NB4 (cell line): ENCODE data around the gene DIS3L2.
"Not testable (repeated sequence)": the region's sequence is repeated elsewhere in the genome, so short reads cannot be mapped to it uniquely, and the experiment has no call there.

ENCODE experiments used
- TF ChIP-seq, protein P1 (sequence below): IDR thresholded peaks from one replicate; pipeline ENCODE4 v1.5.1; 2012; ENCODE audit warnings: low read depth, low read length
- TF ChIP-seq, protein P2 (sequence below): IDR thresholded peaks from 2 replicates; pipeline ENCODE4 v1.6.1; 2011; ENCODE audit warnings: low read depth, low read length

DNA sequence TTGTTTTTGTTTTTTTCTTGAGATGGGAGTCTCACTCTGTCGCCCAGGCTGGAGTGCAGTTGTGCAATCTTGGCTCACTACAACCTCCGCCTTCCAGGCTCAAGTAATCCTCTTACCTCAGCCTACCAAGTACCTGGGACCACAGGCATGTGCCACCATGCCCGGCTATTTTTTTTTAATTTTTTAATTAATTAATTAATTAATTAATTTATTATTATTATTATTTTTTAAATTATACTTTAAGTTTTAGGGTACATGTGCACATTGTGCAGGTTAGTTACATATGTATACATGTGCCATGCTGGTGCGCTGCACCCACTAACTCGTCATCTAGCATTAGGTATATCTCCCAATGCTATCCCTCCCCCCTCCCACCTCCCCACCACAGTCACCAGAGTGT lies 215.1 kb downstream of the DIS3L2 start:
- TF ChIP-seq, protein P1, sequence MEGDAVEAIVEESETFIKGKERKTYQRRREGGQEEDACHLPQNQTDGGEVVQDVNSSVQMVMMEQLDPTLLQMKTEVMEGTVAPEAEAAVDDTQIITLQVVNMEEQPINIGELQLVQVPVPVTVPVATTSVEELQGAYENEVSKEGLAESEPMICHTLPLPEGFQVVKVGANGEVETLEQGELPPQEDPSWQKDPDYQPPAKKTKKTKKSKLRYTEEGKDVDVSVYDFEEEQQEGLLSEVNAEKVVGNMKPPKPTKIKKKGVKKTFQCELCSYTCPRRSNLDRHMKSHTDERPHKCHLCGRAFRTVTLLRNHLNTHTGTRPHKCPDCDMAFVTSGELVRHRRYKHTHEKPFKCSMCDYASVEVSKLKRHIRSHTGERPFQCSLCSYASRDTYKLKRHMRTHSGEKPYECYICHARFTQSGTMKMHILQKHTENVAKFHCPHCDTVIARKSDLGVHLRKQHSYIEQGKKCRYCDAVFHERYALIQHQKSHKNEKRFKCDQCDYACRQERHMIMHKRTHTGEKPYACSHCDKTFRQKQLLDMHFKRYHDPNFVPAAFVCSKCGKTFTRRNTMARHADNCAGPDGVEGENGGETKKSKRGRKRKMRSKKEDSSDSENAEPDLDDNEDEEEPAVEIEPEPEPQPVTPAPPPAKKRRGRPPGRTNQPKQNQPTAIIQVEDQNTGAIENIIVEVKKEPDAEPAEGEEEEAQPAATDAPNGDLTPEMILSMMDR: not testable (repeated sequence)
- TF ChIP-seq, protein P2, sequence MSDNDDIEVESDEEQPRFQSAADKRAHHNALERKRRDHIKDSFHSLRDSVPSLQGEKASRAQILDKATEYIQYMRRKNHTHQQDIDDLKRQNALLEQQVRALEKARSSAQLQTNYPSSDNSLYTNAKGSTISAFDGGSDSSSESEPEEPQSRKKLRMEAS: not testable (repeated sequence)
